ENCODE data around the gene IQGAP2. TPM values are rescaled to one million over a fixed set of nuclear protein-coding genes. Genes with fewer than 3 reads are reported as not detected.

The IQGAP2 gene
- total and polyA plus RNA-seq, 2 of the 8 experiments (the other 6 are each of a cell fraction or from before 2014, with no cell fraction given): 19.7 to 66.0 TPM

DNA sequence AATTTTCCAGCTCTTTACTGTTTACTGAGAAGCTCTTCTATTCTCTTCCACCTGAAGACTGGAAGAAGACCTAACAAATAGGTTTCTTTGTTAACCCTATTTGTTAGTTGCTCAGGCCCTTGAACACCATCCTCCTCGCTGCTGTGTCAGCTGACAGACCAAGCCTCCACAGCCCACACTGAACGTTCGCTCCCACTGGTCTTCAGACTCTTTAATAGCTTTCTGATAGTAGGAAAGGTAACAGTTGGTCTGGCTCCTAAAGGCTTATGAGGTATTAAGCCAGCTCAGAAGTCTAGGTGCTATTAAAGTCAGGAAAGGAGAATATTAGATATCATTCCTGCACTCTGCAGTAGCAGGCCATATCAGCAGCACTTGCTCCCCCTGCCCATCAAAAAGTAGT is 289.6 kb downstream of the IQGAP2 start:
- H3K36me3 ChIP-seq (ENCODE audit: control insufficient read depth in 2 of 4, insufficient read depth in 4 of 4, low read length in 3 of 4): peaks cover 0 to 10% (median 1%) of the 10 kb centered on the region in 4 experiments; a peak in 2 of 8 replicates
- ChIA-PET CTCF (ENCODE audit: partially characterized antibody) (interaction anchor here (0.6 to 1.6 kb wide), 3 partner anchors 9 to 52 kb away, joined by 3 read pairs; no protein-coding TSS in a partner anchor), POLR2A (ENCODE audit: partially characterized antibody) (interaction anchor here (1.1 kb wide), 1 partner anchor 8 kb away, joined by 3 read pairs; no protein-coding TSS in a partner anchor)
- no peak overlapping the region for H3K56ac ChIP-seq (replicated peaks; ENCODE audit: insufficient read length, low read depth, low read length)
- TF ChIP-seq SRF (IDR thresholded peaks at IDR 0.05; ENCODE audit: low read depth, low read length) (no peak), NANOG (IDR thresholded peaks at IDR 0.05; ENCODE audit: insufficient read depth, low read depth, low read length, poor library complexity, severe bottlenecking) (no peak), SP4 (IDR thresholded peaks at IDR 0.05; ENCODE audit: low read length) (no peak), TBP (IDR thresholded peaks at IDR 0.05; ENCODE audit: low read depth, low read length) (no peak), GABPA (IDR thresholded peaks at IDR 0.05; ENCODE audit: borderline replicate concordance, insufficient read depth, low read length) (no peak), CHD2 (IDR thresholded peaks at IDR 0.05; ENCODE audit: low read length) (no peak), KDM5A (IDR thresholded peaks at IDR 0.05; ENCODE audit: low read length) (no peak), JUN (IDR thresholded peaks at IDR 0.05; ENCODE audit: low read depth, low read length) (no peak), RXRA (IDR thresholded peaks at IDR 0.05; ENCODE audit: insufficient read depth, low read depth, low read length) (no peak), RAD21 (IDR thresholded peaks at IDR 0.05 in 1 of 2, conservative IDR thresholded peaks at IDR 0.05 in 1 of 2; ENCODE audit: low read depth in 2 of 2, low read length in 2 of 2) (no peak), YY1 (IDR thresholded peaks at IDR 0.05; ENCODE audit: low read depth, low read length) (no peak), CBX8 (IDR thresholded peaks at IDR 0.05; ENCODE audit: borderline replicate concordance, low read depth, low read length) (no peak)
- TF ChIP-seq, protein P1, sequence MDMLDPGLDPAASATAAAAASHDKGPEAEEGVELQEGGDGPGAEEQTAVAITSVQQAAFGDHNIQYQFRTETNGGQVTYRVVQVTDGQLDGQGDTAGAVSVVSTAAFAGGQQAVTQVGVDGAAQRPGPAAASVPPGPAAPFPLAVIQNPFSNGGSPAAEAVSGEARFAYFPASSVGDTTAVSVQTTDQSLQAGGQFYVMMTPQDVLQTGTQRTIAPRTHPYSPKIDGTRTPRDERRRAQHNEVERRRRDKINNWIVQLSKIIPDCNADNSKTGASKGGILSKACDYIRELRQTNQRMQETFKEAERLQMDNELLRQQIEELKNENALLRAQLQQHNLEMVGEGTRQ (IDR thresholded peaks at IDR 0.05; ENCODE audit: low read length): no peak
- FAIRE-seq: no peak
- no peak overlapping the region for H3K4me2 ChIP-seq (ENCODE audit: insufficient read depth in 1 of 2, low read depth in 2 of 2, low read length in 2 of 2)
- H2BK20ac ChIP-seq (ENCODE audit: low read length): no peak overlapping the region
- DNase-seq (ENCODE audit: low read depth in 1 of 2, low spot score in 2 of 2): no peak
- H3K4me3 ChIP-seq (ENCODE audit: extremely low read depth in 1 of 4, insufficient read depth in 2 of 4, low read depth in 3 of 4, low read length in 4 of 4): no peak overlapping the region
- no peak overlapping the region for H2BK5ac ChIP-seq (ENCODE audit: low read depth, low read length)
- H3K9me3 ChIP-seq (ENCODE audit: insufficient read depth in 2 of 2, low read depth in 1 of 2, low read length in 1 of 2): no peaks in the 10 kb centered on the region
- no peak overlapping the region for H3K18ac ChIP-seq (ENCODE audit: extremely low read depth, low read length)
- H3K23ac ChIP-seq (ENCODE audit: insufficient read length): no peak overlapping the region
- no peaks in the 10 kb centered on the region for H3K23me2 ChIP-seq (ENCODE audit: low read depth, low read length)
- no peak overlapping the region for H3K4ac ChIP-seq (replicated peaks; ENCODE audit: insufficient read length, low read depth, low read length)
- H3K27me3 ChIP-seq (replicated peaks in 1 of 4; ENCODE audit: control insufficient read depth in 3 of 4, extremely low read depth in 1 of 4, insufficient read depth in 3 of 4, low read length in 3 of 4): no peaks in the 10 kb centered on the region
- no peak overlapping the region for H4K5ac ChIP-seq (ENCODE audit: insufficient read length, low read depth, low read length)
- H4K20me1 ChIP-seq (replicated peaks in 1 of 2; ENCODE audit: control insufficient read depth in 1 of 2, insufficient read depth in 2 of 2, low read length in 2 of 2): no peaks in the 10 kb centered on the region
- H3K4me1 ChIP-seq (replicated peaks in 1 of 4; ENCODE audit: control insufficient read depth in 3 of 4, insufficient read depth in 4 of 4, low read length in 3 of 4): no peaks in the 10 kb centered on the region
- H3K79me2 ChIP-seq (ENCODE audit: control insufficient read depth in 1 of 2, insufficient read depth in 2 of 2, low read length in 2 of 2): no peaks in the 10 kb centered on the region
- no peak overlapping the region for H4K8ac ChIP-seq (ENCODE audit: extremely low read depth, insufficient read depth, low read length)
- H3K14ac ChIP-seq (ENCODE audit: insufficient read length): no peak overlapping the region
- H3K27ac ChIP-seq (ENCODE audit: low read depth, low read length): no peak overlapping the region
- no peak overlapping the region for H4K91ac ChIP-seq (replicated peaks; ENCODE audit: insufficient read length, low read length)
- no peak overlapping the region for H2BK120ac ChIP-seq (replicated peaks; ENCODE audit: low read depth, low read length)
- H2AFZ ChIP-seq (ENCODE audit: low read length): no peak overlapping the region
- no peak overlapping the region for H3K9ac ChIP-seq (replicated peaks in 1 of 4; ENCODE audit: extremely low read depth in 1 of 4, low read depth in 3 of 4, low read length in 3 of 4)
- WGBS, 2 experiments (ENCODE audit: extremely low coverage in 1 of 2, insufficient coverage in 1 of 2, insufficient read length in 1 of 2, insufficient replicate concordance in 2 of 2, low coverage in 1 of 2, low lambda C conversion rate in 2 of 2, missing lambda C conversion rate in 1 of 2): 90% methylated on average over 3 of the region's 3 CpGs; no CpG with 5 or more reads in 1 of the 2 experiments
- H2AK5ac ChIP-seq (ENCODE audit: low read depth, low read length): no peak overlapping the region
- H2BK12ac ChIP-seq (ENCODE audit: low read depth, low read length): no peak overlapping the region
- no peaks in the 10 kb centered on the region for H3K79me1 ChIP-seq (ENCODE audit: low read depth, low read length)
- H2BK15ac ChIP-seq (ENCODE audit: low read length): no peak overlapping the region

Data from H1 (cell line).